ENCODE data around the gene RBBP8.

GRCh38 chr18:22952525-22952924 lies 19.4 kb downstream of the RBBP8 start:
- no peak for TF ChIP-seq CTCF (IDR thresholded peaks at IDR 0.05)
- TF ChIP-seq POLR2A (IDR thresholded peaks at IDR 0.05) = no peak

Measured in adrenal gland (tissue), 5 donors.